ENCODE measurements around the gene TBRG1. TPM values are rescaled to one million over a fixed set of nuclear protein-coding genes. Genes with fewer than 3 reads are reported as not detected.
"Not testable (repeated sequence)": the region's sequence is repeated elsewhere in the genome, so short reads cannot be mapped to it uniquely, and the experiment has no call there.

Gene TBRG1
- total and polyA plus RNA-seq, 9 donors: 15.8 to 23.4 (median 21.1) TPM

- Histone ChIP-seq H3K36me3 (ENCODE audit: control insufficient read depth, insufficient read depth, low read length) (no peaks in the 10 kb centered on the region), H3K27me3 (ENCODE audit: control insufficient read depth, insufficient read depth, low read length) (peaks cover 2% of the 10 kb centered on the region), H3K9me3 (replicated peaks; ENCODE audit: control insufficient read depth, low read depth, low read length) (no peaks in the 10 kb centered on the region), H3K4me3 (ENCODE audit: low read length) (no peak overlapping the region), H3K4me1 (ENCODE audit: control insufficient read depth, insufficient read depth, low read length) (no peaks in the 10 kb centered on the region), H3K27ac (ENCODE audit: low read length) (no peak overlapping the region)
- WGBS (ENCODE audit: insufficient coverage): 60% methylated on average over 1 of the region's 2 CpGs
- DNase-seq: no peak
Measured at GRCh38 chr11:124591430-124591829, 31.2 kb upstream of the TBRG1 start.

DNA sequence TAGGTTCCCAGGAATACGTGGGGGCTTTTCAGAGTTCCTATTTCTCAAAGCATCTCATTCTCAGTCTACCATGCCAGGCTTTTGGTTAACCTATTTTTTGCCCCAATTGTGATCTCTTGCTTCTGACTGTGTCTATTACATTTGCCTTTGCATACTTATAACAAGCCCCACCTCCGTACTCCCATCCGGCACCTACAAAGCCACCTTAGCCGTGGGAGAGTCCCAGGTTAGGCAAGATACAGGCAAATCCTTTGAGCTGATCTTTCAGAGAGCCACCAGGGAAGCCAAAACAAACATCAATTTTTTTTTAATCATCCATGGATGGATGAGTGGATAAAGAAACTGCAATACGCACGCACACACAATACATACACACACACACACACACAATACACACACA is 30.0 kb upstream of the TBRG1 start:
- no peaks in the 10 kb centered on the region for H3K4me1 ChIP-seq (ENCODE audit: control insufficient read depth, insufficient read depth, low read length)
- H3K27ac ChIP-seq (ENCODE audit: low read length): no peak overlapping the region
- H3K36me3 ChIP-seq (ENCODE audit: control insufficient read depth, insufficient read depth, low read length): no peaks in the 10 kb centered on the region
- H3K4me3 ChIP-seq (ENCODE audit: low read length): no peak overlapping the region
- WGBS (ENCODE audit: insufficient coverage): 91% methylated on average over 1 of the region's 6 CpGs
- no peak for DNase-seq
- H3K27me3 ChIP-seq (ENCODE audit: control insufficient read depth, insufficient read depth, low read length): peaks cover 2% of the 10 kb centered on the region
- no peaks in the 10 kb centered on the region for H3K9me3 ChIP-seq (replicated peaks; ENCODE audit: control insufficient read depth, low read depth, low read length)

GRCh38 chr11:124595302-124595701 is 27.4 kb upstream of the TBRG1 start:
- Histone ChIP-seq H3K9me3 (replicated peaks; ENCODE audit: control insufficient read depth, low read depth, low read length) (no peaks in the 10 kb centered on the region), H3K27me3 (ENCODE audit: control insufficient read depth, insufficient read depth, low read length) (peaks cover 2% of the 10 kb centered on the region), H3K4me1 (ENCODE audit: control insufficient read depth, insufficient read depth, low read length) (no peaks in the 10 kb centered on the region), H3K27ac (ENCODE audit: low read length) (no peak overlapping the region), H3K4me3 (ENCODE audit: low read length) (no peak overlapping the region), H3K36me3 (ENCODE audit: control insufficient read depth, insufficient read depth, low read length) (no peaks in the 10 kb centered on the region)
- no peak for DNase-seq
- WGBS (ENCODE audit: insufficient coverage): no CpG with 5 or more reads among the region's 3 CpGs

DNA sequence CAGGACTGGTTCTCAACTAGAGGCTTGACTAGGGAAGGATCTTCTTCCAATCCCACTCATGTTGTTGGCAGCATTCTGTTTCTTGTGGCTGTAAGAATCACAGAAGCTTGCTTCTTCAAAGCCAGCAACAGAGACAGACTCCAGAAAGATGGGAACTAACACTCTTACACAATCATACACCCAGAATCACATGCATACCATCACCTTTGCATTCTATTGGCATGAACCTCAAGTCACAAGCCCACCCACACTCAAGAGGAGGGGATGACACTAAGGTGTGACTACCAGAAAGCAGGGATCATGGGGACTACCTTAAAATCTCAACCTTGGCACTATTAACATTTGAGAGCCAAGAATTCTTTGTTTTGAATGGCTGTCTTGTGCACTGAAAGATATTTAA is 25.0 kb upstream of the TBRG1 start:
- no peak for DNase-seq
- Histone ChIP-seq H3K27me3 (ENCODE audit: control insufficient read depth, insufficient read depth, low read length) (peaks cover under 1% of the 10 kb centered on the region), H3K4me3 (ENCODE audit: low read length) (no peak overlapping the region), H3K36me3 (ENCODE audit: control insufficient read depth, insufficient read depth, low read length) (no peaks in the 10 kb centered on the region), H3K27ac (ENCODE audit: low read length) (no peak overlapping the region), H3K4me1 (ENCODE audit: control insufficient read depth, insufficient read depth, low read length) (no peaks in the 10 kb centered on the region), H3K9me3 (replicated peaks; ENCODE audit: control insufficient read depth, low read depth, low read length) (no peaks in the 10 kb centered on the region)

DNA sequence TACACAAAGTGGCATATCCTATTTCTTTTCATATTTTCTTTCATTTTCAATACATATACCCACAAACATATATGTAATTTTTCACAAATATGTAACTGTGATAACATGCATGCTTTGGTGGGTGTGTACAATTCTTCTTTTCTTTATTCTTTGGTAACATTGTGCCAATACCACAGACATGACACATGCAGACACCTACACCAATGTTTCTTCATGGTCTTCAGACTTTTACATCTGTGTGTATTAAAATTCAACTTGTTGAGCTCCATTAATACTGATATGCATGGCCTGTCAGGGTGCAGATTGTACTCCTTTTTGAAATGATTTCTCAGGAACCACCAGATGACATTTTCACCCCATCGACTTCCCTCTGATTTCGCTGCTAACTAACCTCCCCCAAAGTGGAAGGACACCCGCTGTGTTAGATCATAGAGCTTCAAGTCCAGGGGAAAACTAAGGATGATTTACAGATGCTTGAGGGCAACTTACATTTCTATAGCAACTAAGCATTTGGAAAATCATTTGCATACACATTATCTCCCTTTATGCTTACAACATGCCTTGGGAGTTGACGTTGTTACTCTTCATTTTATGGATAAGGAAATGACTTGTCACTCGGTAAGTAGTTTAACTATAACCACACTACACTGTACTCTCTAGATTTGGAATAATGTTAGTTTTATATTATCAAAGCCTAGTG is 21.9 kb upstream of the TBRG1 start:
- Histone ChIP-seq H3K4me1 (ENCODE audit: control insufficient read depth, insufficient read depth, low read length) (no peaks in the 10 kb centered on the region), H3K4me3 (ENCODE audit: low read length) (no peak overlapping the region), H3K27ac (ENCODE audit: low read length) (no peak overlapping the region), H3K9me3 (replicated peaks; ENCODE audit: control insufficient read depth, low read depth, low read length) (no peaks in the 10 kb centered on the region), H3K27me3 (ENCODE audit: control insufficient read depth, insufficient read depth, low read length) (no peaks in the 10 kb centered on the region), H3K36me3 (ENCODE audit: control insufficient read depth, insufficient read depth, low read length) (no peaks in the 10 kb centered on the region)
- DNase-seq: no peak
- WGBS (ENCODE audit: insufficient coverage): 100% methylated on average over 1 of the region's 5 CpGs

- Histone ChIP-seq H3K4me3 (ENCODE audit: low read length) (no peak overlapping the region), H3K27me3 (ENCODE audit: control insufficient read depth, insufficient read depth, low read length) (no peaks in the 10 kb centered on the region), H3K27ac (ENCODE audit: low read length) (no peak overlapping the region), H3K4me1 (ENCODE audit: control insufficient read depth, insufficient read depth, low read length) (no peaks in the 10 kb centered on the region), H3K9me3 (replicated peaks; ENCODE audit: control insufficient read depth, low read depth, low read length) (no peaks in the 10 kb centered on the region), H3K36me3 (ENCODE audit: control insufficient read depth, insufficient read depth, low read length) (no peaks in the 10 kb centered on the region)
- DNase-seq: no peak
- WGBS (ENCODE audit: insufficient coverage): 80% methylated on average over 3 of the region's 3 CpGs
Measured at GRCh38 chr11:124602193-124602592, 20.5 kb upstream of the TBRG1 start.

GRCh38 chr11:124602723-124603122 is 19.9 kb upstream of the TBRG1 start:
- no CpG with 5 or more reads among the region's 3 CpGs for WGBS (ENCODE audit: insufficient coverage)
- not testable (repeated sequence) for H3K4me1 ChIP-seq (ENCODE audit: control insufficient read depth, insufficient read depth, low read length); DNase-seq; H3K27me3 ChIP-seq (ENCODE audit: control insufficient read depth, insufficient read depth, low read length); H3K36me3 ChIP-seq (ENCODE audit: control insufficient read depth, insufficient read depth, low read length); H3K27ac ChIP-seq (ENCODE audit: low read length); H3K9me3 ChIP-seq (replicated peaks; ENCODE audit: control insufficient read depth, low read depth, low read length); H3K4me3 ChIP-seq (ENCODE audit: low read length)

GRCh38 chr11:124605719-124606118 is 16.9 kb upstream of the TBRG1 start:
- Histone ChIP-seq H3K4me1 (ENCODE audit: control insufficient read depth, insufficient read depth, low read length) (no peaks in the 10 kb centered on the region), H3K9me3 (replicated peaks; ENCODE audit: control insufficient read depth, low read depth, low read length) (no peaks in the 10 kb centered on the region), H3K27me3 (ENCODE audit: control insufficient read depth, insufficient read depth, low read length) (no peaks in the 10 kb centered on the region), H3K36me3 (ENCODE audit: control insufficient read depth, insufficient read depth, low read length) (no peaks in the 10 kb centered on the region), H3K4me3 (ENCODE audit: low read length) (no peak overlapping the region), H3K27ac (ENCODE audit: low read length) (no peak overlapping the region)
- WGBS (ENCODE audit: insufficient coverage): 64% methylated on average over 1 of the region's 3 CpGs
- DNase-seq: peak; percentile 57

DNA sequence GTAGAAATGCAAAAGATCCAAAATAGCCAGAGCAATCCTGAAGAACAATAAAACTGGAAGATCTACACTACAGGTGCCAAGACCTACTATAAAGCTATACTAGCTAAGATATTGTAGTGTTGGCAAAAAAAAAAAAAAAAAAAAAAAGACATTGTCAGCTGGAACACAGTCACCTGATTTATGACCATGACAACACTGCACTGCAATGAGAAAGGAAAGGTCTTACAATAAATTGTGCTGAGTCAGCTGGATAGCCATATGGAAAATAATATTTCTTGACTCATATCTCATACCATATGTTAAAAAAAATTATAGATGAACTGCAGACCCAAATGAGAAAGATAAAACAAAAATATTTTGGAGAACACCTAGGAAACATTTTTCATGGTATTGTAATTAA is 14.5 kb upstream of the TBRG1 start:
- Histone ChIP-seq H3K4me3 (ENCODE audit: low read length) (no peak overlapping the region), H3K27me3 (ENCODE audit: control insufficient read depth, insufficient read depth, low read length) (no peaks in the 10 kb centered on the region), H3K4me1 (ENCODE audit: control insufficient read depth, insufficient read depth, low read length) (no peaks in the 10 kb centered on the region), H3K36me3 (ENCODE audit: control insufficient read depth, insufficient read depth, low read length) (no peaks in the 10 kb centered on the region), H3K9me3 (replicated peaks; ENCODE audit: control insufficient read depth, low read depth, low read length) (no peaks in the 10 kb centered on the region), H3K27ac (ENCODE audit: low read length) (no peak overlapping the region)
- DNase-seq: no peak

GRCh38 chr11:124610295-124610694 is 12.4 kb upstream of the TBRG1 start:
- Histone ChIP-seq H3K36me3 (ENCODE audit: control insufficient read depth, insufficient read depth, low read length) (no peaks in the 10 kb centered on the region), H3K27me3 (ENCODE audit: control insufficient read depth, insufficient read depth, low read length) (peaks cover 3% of the 10 kb centered on the region), H3K27ac (ENCODE audit: low read length) (no peak overlapping the region), H3K4me1 (ENCODE audit: control insufficient read depth, insufficient read depth, low read length) (no peaks in the 10 kb centered on the region), H3K9me3 (replicated peaks; ENCODE audit: control insufficient read depth, low read depth, low read length) (no peaks in the 10 kb centered on the region), H3K4me3 (ENCODE audit: low read length) (no peak overlapping the region)
- WGBS (ENCODE audit: insufficient coverage): no CpG with 5 or more reads among the region's 2 CpGs
- no peak for DNase-seq

GRCh38 chr11:124611064-124611463 is 11.6 kb upstream of the TBRG1 start, which contains the start of gene PANX3:
PANX3 (plus strand) TSS chr11:124611428; CDS start chr11:124611557, 129 bp downstream.
- Histone ChIP-seq H3K27ac (ENCODE audit: low read length) (no peak within 1 kb of the TSS), H3K4me3 (ENCODE audit: low read length) (no peak within 1 kb of the TSS), H3K4me1 (ENCODE audit: control insufficient read depth, insufficient read depth, low read length) (no peaks in the 10 kb centered on the region), H3K27me3 (ENCODE audit: control insufficient read depth, insufficient read depth, low read length) (peaks cover 3% of the 10 kb centered on the region), H3K36me3 (ENCODE audit: control insufficient read depth, insufficient read depth, low read length) (no peaks in the 10 kb centered on the region), H3K9me3 (replicated peaks; ENCODE audit: control insufficient read depth, low read depth, low read length) (no peaks in the 10 kb centered on the region)
- no peak for DNase-seq
- WGBS (ENCODE audit: insufficient coverage): 73% methylated on average over 4 of the region's 5 CpGs

Data from muscle of leg (tissue), 11 donors.